Measurements from ENCODE around the gene CSRP1.

The CSRP1 gene

DNA sequence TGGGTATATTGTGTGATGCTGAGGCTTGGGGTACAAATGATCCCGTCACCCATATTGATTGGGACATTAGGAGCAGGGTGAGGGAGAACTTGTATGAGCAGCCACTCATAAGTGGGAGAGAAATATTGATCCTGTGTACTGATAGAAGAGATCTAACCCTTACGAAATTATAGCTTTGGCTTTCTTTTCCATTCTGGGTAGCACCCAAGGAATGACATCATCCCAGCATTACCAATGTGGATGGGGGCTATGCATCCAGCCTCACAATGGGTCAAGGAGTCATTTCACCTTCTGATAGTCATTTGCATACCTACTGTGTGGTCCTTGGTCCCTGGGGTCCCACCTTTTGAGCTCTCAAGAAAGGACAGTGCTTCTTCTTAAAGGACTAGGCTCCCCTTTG is 30.1 kb upstream of the CSRP1 start:
- no peak for TF ChIP-seq REST (IDR thresholded peaks at IDR 0.05; ENCODE audit: insufficient read depth in 1 of 2, low read depth in 2 of 2, low read length in 2 of 2)
- TF ChIP-seq TAF1 (IDR thresholded peaks at IDR 0.05; ENCODE audit: borderline replicate concordance, insufficient read depth, low read length): no peak
- TF ChIP-seq SIN3A (IDR thresholded peaks at IDR 0.05; ENCODE audit: borderline replicate concordance, insufficient read depth, low read length): no peak
- TF ChIP-seq FOXP2 (optimal IDR thresholded peaks at IDR 0.05; ENCODE audit: borderline replicate concordance, extremely low read depth, extremely low read length, insufficient read depth): no peak
- no peak for TF ChIP-seq POLR2AphosphoS5 (IDR thresholded peaks at IDR 0.05; ENCODE audit: low read depth, low read length)

DNA sequence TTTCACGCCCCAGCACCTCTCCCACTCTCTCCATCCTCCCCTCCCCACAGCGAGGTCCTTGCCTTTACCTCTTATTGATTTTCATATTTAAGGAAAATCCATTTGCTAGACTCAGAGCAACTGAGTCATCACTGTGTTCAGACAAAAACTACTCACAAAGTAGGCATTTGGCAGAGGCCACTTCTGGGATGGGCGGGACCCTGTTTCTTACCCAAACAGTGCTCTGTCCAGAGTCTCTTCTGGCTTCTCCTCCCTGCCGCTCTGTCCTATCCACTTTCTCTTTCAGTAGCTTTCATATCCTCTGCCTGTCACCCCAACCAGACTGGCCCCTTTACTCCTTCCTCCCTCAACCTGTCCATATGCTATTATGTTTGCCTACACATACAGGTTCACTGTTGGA is 29.6 kb upstream of the CSRP1 start:
- TF ChIP-seq SIN3A (IDR thresholded peaks at IDR 0.05; ENCODE audit: borderline replicate concordance, insufficient read depth, low read length): no peak
- 0 out of 4 replicates have a peak, but pooled peaks of 1 of the 2 experiments have one; percentile 42 for TF ChIP-seq REST (IDR thresholded peaks at IDR 0.05; ENCODE audit: insufficient read depth in 1 of 2, low read depth in 2 of 2, low read length in 2 of 2)
- TF ChIP-seq TAF1 (IDR thresholded peaks at IDR 0.05; ENCODE audit: borderline replicate concordance, insufficient read depth, low read length): no peak
- no peak for TF ChIP-seq POLR2AphosphoS5 (IDR thresholded peaks at IDR 0.05; ENCODE audit: low read depth, low read length)
- no peak for TF ChIP-seq FOXP2 (optimal IDR thresholded peaks at IDR 0.05; ENCODE audit: borderline replicate concordance, extremely low read depth, extremely low read length, insufficient read depth)

- TF ChIP-seq REST (IDR thresholded peaks at IDR 0.05; ENCODE audit: insufficient read depth in 1 of 2, low read depth in 2 of 2, low read length in 2 of 2): no peak
- TF ChIP-seq POLR2AphosphoS5 (IDR thresholded peaks at IDR 0.05; ENCODE audit: low read depth, low read length): no peak
- no peak for TF ChIP-seq TAF1 (IDR thresholded peaks at IDR 0.05; ENCODE audit: borderline replicate concordance, insufficient read depth, low read length)
- TF ChIP-seq FOXP2 (optimal IDR thresholded peaks at IDR 0.05; ENCODE audit: borderline replicate concordance, extremely low read depth, extremely low read length, insufficient read depth): no peak
- no peak for TF ChIP-seq SIN3A (IDR thresholded peaks at IDR 0.05; ENCODE audit: borderline replicate concordance, insufficient read depth, low read length)
Measured at GRCh38 chr1:201535919-201536245, 29.0 kb upstream of the CSRP1 start.

- no peak for TF ChIP-seq SIN3A (IDR thresholded peaks at IDR 0.05; ENCODE audit: borderline replicate concordance, insufficient read depth, low read length)
- no peak for TF ChIP-seq FOXP2 (optimal IDR thresholded peaks at IDR 0.05; ENCODE audit: borderline replicate concordance, extremely low read depth, extremely low read length, insufficient read depth)
- TF ChIP-seq TAF1 (IDR thresholded peaks at IDR 0.05; ENCODE audit: borderline replicate concordance, insufficient read depth, low read length): no peak
- no peak for TF ChIP-seq REST (IDR thresholded peaks at IDR 0.05; ENCODE audit: insufficient read depth in 1 of 2, low read depth in 2 of 2, low read length in 2 of 2)
- no peak for TF ChIP-seq POLR2AphosphoS5 (IDR thresholded peaks at IDR 0.05; ENCODE audit: low read depth, low read length)
Measured at GRCh38 chr1:201535046-201535918, 28.4 kb upstream of the CSRP1 start.
